SK-MEL-5 (cell line): ENCODE data around the gene TMEM25. TPM values are rescaled to one million over a fixed set of nuclear protein-coding genes. Genes with fewer than 3 reads are reported as not detected.
"Not testable (repeated sequence)": the region's sequence is repeated elsewhere in the genome, so short reads cannot be mapped to it uniquely, and the experiment has no call there.

ENCODE experiments used
- DNase-seq: peaks from one replicate; pipeline ENCODE4 v3.0.0-alpha.2; 2016; ENCODE audit warnings: low read depth, low spot score
- in situ Hi-C: cut with HindIII; loops from 2 replicates; pipeline ENCODE4 v1.10.0; 2016; ENCODE audit warnings: low sequenced_read_pairs, high pct_unique_total_duplicates, low pct_unique_long_range_greater_than_20kb
- polyA plus RNA-seq, 2 experiments: library from polyadenylated mRNA; depleted of rRNA; stranded (reverse); fragments of >200 nt; gene quantifications; 2 replicates each; pipeline ENCODE4 v1.2.3, GENCODE V29; 2015
- total RNA-seq: library from RNA; depleted of rRNA; stranded (reverse); fragments of >200 nt; shearing (Covaris generic); gene quantifications from 2 replicates; pipeline ENCODE4 v1.2.3, GENCODE V29; 2014; rRNA removed

The TMEM25 gene
- 0.45 TPM in 1 of 2 replicates, not detected in the other for total RNA-seq
- not detected in 2 replicates for polyA plus RNA-seq (2015; cell fraction: cytosol; rRNA removed)
- 2.1 TPM in 1 of 2 replicates, not detected in the other for polyA plus RNA-seq (2015; cell fraction: nucleus; rRNA removed)

DNA sequence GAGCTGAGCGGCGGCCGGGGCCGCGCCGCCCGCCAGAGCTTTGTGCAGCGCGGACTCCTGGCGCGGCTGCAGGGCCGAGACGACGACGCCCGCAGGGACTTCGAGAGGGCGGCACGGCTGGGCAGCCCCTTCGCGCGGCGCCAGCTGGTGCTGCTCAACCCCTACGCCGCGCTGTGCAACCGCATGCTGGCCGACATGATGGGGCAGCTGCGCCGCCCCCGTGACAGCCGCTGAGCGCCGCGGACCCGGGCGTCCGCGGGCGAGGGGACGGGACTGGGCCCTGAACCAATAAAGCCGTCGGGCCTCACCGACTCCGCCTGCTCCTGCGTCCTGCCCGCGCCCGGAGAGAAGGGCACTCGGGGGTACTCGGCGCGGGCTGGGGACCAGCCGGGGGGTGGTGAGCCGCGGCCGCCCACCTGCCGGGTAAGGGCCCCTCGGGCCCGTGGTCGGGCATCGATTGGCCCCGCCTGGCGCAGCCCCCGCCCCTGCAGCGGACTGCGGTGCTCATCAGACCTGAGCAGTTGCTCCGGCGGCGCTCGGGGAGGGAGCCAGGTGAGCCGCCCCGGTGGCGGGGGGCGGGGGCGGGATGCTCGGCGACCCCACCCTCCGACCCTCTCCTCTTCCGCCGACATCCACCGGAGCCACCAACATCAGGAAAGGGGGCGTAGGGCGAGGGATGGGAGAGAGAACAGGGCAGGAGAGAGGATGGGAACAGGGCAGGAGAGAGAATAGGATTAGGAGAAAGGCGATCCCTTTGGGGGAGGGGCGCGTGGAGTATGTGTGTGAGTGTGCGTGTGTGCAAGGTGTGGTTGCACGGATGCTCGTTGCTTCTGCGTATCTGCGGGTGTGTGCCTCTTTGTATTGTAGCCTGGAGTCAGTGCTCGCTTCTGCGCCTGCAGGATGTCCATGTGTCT is at the start of gene TMEM25:
Gene TMEM25 (plus strand): TSS at position 510 of the 914 bp plus-strand sequence. CDS start 610 bp downstream, outside the sequence.
- in situ Hi-C loops, result no loop called here
- no peak for DNase-seq

- in situ Hi-C loops, DNase-seq: not testable (repeated sequence)
Observed at GRCh38 chr11:118481238-118481637, 49.8 kb upstream of the TMEM25 start.

DNA sequence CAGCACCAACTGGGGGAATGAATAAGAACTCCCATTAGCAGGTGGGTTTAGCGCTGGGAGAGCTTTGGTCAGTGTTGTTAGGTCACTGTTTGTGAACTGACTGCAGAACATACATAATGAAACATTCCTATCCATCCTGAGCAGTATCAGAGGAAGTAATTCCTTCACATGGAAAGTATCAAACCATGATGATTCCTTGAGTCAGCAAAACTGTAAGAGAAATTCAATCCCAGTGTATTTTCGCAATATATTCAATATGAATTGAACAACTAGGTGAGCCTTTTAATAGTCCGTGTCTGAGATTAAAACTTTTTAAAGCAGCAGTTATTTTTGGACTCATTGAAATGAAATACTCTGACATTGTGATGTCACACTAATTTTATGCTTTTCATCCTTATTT is 46.6 kb upstream of the TMEM25 start:
- DNase-seq, result no peak
- in situ Hi-C loops, result no loop called here

DNA sequence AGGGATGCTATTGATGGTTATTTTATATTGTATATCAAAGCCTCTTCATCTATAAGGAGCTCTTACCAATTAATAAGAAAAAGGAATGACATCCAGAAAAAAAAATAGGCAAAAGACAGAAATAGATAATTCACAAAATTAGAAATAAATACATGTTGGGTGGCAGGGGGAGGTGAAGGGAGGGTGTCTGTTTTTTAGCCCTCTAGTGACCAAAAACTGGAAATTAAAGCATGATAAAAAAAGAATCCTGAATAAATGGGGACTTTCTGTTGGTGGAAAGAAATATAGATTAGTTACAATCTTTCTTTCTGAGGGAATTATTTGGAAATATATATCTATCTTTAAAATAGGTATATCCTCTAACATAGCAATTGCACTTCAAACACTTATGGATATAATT is 45.7 kb upstream of the TMEM25 start:
- no peak for DNase-seq
- in situ Hi-C loops, result no loop called here

DNA sequence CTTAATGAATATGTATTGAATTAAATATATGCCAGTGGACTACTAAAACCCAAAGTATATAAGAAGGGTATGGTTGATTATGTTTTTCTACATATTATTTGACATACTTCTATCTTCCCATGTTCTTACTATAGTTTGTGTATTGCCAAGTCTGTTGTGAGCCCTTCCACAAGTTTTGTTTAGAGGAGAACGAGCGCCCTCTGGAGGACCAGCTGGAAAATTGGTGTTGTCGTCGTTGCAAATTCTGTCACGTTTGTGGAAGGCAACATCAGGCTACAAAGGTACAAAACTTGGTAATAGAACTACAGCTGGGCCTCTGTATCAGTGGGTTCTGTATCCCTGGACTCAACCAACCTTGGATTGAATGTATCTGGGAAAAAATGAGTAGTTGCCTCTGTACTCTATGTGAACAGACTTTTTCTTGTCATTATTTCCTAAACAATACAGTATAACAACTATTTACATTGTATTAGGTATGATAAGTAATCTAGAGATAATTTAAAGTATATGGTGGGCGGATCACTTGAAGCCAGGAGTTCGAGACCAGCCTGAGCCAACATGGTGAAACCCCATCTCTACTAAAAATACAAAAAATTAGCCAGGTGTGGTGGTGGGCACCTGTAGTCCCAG is 42.4 kb upstream of the TMEM25 start:
- DNase-seq, result peak; percentile 75
- in situ Hi-C loops, result no loop called here

DNA sequence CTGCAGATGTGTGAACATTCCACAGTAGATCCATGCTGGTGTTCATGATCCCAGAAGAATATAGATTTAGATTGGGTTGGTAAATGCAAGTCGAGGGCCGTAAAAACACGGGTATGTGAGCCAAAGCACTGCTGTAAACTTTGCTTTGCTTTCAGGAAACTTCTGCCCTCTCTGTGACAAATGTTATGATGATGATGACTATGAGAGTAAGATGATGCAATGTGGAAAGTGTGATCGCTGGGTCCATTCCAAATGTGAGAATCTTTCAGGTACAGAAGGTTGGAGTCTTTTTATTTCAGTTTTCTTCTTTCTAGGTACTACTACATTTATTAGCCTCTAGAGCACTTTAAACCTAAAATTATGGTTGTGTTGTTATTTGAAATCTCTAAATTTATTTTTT is 40.0 kb upstream of the TMEM25 start:
- DNase-seq, result no peak
- in situ Hi-C loops, result no loop called here

GRCh38 chr11:118497831-118498230 is 33.2 kb upstream of the TMEM25 start:
- in situ Hi-C loops, result no loop called here

DNA sequence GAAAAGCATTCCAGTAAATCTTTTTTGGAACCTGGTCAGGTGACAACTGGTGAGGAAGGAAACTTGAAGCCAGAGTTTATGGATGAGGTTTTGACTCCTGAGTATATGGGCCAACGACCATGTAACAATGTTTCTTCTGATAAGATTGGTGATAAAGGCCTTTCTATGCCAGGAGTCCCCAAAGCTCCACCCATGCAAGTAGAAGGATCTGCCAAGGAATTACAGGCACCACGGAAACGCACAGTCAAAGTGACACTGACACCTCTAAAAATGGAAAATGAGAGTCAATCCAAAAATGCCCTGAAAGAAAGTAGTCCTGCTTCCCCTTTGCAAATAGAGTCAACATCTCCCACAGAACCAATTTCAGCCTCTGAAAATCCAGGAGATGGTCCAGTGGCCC is 27.8 kb upstream of the TMEM25 start:
- in situ Hi-C loops, result no loop called here

More at GRCh38 chr11:118497831-118498230, 33.2 kb upstream of the TMEM25 start:
- no peak for DNase-seq

DNA sequence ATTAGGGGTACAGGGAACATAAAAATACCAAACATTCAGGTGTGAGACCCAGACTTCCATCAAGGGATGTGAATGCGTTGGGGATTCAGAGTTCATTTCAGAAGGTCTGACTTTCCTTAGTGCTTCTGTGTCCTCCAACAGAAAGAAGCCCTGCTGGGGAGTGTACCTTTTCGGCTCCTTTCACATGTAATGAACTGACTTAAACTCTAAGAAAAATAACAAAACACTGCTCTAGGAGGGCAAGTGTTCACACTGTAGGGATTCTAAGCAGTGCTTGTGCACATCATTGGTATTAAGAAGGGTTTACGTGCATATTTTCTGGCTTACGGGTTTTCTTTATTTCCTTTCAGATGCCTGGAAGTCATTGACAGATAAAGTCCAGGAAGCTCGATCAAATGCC is 19.4 kb upstream of the TMEM25 start:
- in situ Hi-C loops, result no loop called here

More for the DNA sequence above, 27.8 kb upstream of the TMEM25 start:
- DNase-seq, result no peak

GRCh38 chr11:118514103-118514502 is 16.9 kb upstream of the TMEM25 start:
- DNase-seq, result no peak
- in situ Hi-C loops, result no loop called here

More for the DNA sequence above, 19.4 kb upstream of the TMEM25 start:
- no peak for DNase-seq

- in situ Hi-C loops, result no loop called here
- DNase-seq, result no peak
Observed at GRCh38 chr11:118519549-118519948, 11.4 kb upstream of the TMEM25 start.

DNA sequence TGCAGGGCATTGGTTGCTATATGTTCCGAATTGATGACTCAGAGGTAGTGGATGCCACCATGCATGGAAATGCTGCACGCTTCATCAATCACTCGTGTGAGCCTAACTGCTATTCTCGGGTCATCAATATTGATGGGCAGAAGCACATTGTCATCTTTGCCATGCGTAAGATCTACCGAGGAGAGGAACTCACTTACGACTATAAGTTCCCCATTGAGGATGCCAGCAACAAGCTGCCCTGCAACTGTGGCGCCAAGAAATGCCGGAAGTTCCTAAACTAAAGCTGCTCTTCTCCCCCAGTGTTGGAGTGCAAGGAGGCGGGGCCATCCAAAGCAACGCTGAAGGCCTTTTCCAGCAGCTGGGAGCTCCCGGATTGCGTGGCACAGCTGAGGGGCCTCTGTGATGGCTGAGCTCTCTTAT is 9.1 kb upstream of the TMEM25 start:
- in situ Hi-C loops, result no loop called here
- no peak for DNase-seq

DNA sequence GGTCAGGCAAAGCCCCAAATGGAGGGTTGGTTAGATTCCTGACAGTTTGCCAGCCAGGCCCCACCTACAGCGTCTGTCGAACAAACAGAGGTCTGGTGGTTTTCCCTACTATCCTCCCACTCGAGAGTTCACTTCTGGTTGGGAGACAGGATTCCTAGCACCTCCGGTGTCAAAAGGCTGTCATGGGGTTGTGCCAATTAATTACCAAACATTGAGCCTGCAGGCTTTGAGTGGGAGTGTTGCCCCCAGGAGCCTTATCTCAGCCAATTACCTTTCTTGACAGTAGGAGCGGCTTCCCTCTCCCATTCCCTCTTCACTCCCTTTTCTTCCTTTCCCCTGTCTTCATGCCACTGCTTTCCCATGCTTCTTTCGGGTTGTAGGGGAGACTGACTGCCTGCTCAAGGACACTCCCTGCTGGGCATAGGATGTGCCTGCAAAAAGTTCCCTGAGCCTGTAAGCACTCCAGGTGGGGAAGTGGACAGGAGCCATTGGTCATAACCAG is 8.4 kb upstream of the TMEM25 start:
- DNase-seq, result peak; percentile 62
- in situ Hi-C loops, result no loop called here

DNA sequence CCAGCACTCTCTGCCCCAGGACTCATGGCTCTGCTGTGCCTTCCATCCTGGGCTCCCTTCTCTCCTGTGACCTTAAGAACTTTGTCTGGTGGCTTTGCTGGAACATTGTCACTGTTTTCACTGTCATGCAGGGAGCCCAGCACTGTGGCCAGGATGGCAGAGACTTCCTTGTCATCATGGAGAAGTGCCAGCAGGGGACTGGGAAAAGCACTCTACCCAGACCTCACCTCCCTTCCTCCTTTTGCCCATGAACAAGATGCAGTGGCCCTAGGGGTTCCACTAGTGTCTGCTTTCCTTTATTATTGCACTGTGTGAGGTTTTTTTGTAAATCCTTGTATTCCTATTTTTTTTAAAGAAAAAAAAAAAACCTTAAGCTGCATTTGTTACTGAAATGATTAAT is 6.6 kb upstream of the TMEM25 start:
- in situ Hi-C loops, result no loop called here
- DNase-seq, result no peak

DNA sequence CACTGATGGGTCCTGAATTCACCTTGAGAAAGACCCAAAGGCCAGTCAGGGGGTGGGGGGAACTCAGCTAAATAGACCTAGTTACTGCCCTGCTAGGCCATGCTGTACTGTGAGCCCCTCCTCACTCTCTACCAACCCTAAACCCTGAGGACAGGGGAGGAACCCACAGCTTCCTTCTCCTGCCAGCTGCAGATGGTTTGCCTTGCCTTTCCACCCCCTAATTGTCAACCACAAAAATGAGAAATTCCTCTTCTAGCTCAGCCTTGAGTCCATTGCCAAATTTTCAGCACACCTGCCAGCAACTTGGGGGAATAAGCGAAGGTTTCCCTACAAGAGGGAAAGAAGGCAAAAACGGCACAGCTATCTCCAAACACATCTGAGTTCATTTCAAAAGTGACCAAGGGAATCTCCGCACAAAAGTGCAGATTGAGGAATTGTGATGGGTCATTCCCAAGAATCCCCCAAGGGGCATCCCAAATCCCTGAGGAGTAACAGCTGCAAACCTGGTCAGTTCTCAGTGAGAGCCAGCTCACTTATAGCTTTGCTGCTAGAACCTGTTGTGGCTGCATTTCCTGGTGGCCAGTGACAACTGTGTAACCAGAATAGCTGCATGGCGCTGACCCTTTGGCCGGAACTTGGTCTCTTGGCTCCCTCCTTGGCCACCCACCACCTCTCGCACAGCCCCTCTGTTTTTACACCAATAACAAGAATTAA is 6.1 kb upstream of the TMEM25 start:
- in situ Hi-C loops, result no loop called here
- DNase-seq, result no peak

DNA sequence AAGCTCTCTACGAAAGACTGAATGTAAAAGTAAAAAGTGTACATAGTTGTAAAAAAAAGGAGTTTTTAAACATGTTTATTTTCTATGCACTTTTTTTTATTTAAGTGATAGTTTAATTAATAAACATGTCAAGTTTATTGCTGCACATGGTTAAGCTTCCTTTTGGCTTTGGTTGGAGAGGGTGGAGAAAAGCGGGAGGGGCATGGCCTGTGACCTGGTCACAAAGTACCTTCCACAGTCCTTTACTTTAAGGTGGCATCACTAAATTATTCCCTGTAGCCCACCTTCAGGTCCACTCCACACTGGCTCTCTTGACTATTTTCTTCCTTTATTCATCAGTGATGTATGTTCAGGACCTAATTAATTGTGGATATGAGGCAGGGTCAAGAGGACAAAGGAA is 4.3 kb upstream of the TMEM25 start:
- in situ Hi-C loops, result no loop called here
- no peak for DNase-seq

DNA sequence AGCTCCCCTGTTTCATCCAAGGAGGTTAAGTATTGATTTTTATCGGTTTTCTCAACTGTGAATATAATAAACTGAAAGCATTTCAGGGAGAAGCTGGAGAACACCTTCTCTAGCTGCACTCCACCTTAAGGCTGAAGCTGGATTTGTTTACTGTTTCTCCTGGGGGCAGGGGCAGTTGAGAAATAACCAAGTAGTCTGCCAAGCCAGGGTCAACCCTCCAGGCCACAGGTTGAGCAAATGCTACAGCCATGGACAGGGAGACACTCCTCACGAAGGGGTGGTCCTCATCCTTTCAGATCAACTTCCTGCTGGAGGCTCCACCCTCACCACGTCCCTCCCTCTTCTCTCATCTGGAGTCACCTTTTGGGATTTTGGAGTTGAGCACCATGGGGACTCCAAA is 3.9 kb upstream of the TMEM25 start, which contains the start of gene TTC36:
Gene TTC36 (plus strand): TSS at position 366 of the 400 bp plus-strand sequence. CDS start 21 bp downstream, at position 387.
- in situ Hi-C loops, result no loop called here

DNA sequence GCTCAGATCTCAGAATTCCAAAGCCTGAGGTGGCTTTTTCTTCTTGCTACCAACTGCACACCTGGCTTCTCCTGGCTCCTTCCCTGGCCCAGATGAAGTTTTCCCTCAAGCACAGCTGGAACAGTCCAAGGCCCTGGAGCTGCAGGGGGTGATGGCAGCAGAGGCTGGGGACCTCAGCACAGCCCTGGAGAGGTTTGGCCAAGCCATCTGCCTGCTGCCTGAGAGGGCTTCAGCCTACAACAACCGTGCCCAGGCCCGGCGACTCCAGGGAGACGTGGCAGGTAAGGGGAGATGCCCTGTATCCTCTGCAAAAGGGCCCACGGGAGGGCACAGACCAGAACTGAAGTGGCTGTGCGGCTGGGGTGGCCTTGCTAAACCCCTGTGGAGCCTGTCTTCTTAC is 2.5 kb upstream of the TMEM25 start:
- in situ Hi-C loops, result no loop called here
- no peak for DNase-seq

More for the DNA sequence above, 3.9 kb upstream of the TMEM25 start, which contains the start of gene TTC36:
- no peak for DNase-seq
